Hepatocyte (in vitro differentiated cells): ENCODE measurements around the gene TNFRSF1B.

Experiments
- CTCF ChIP-seq: fragments of 200-600 bp; sonication (generic); IDR thresholded peaks from 2 replicates; pipeline ENCODE4 v1.5.1; 2016; ENCODE audit warnings: antibody characterized with exemption, mild to moderate bottlenecking; ENCODE audit not compliant: poor library complexity
- EZH2phosphoT487 ChIP-seq: fragments of 200-600 bp; sonication (generic); IDR thresholded peaks from one replicate; pipeline ENCODE4 v1.6.1; 2018; ENCODE audit warnings: antibody characterized with exemption, mild to moderate bottlenecking, low read depth, moderate library complexity; ENCODE audit not compliant: unreplicated experiment, severe bottlenecking

- TF ChIP-seq CTCF: no peak
- no peak for TF ChIP-seq EZH2phosphoT487
These were observed 1.4 kb upstream of the TNFRSF1B start for GRCh38 chr1:12165342-12165741.
